CD4-positive, alpha-beta T cell treated with Interleukin-15 for 1 hour (primary cell): ENCODE data around the gene LDLRAD4.

ENCODE experiments used
- DNase-seq: peaks from one replicate; pipeline ENCODE4 v3.0.0-alpha.2; 2020

Gene LDLRAD4

GRCh38 chr18:13392899-13393298 is 174.3 kb downstream of the LDLRAD4 start:
- DNase-seq, result no peak

GRCh38 chr18:13393338-13393737 is 174.8 kb downstream of the LDLRAD4 start:
- no peak for DNase-seq

GRCh38 chr18:13394801-13395200 is 176.2 kb downstream of the LDLRAD4 start:
- no peak for DNase-seq

- no peak for DNase-seq
Measured at GRCh38 chr18:13395577-13395976, 177.0 kb downstream of the LDLRAD4 start.

DNA sequence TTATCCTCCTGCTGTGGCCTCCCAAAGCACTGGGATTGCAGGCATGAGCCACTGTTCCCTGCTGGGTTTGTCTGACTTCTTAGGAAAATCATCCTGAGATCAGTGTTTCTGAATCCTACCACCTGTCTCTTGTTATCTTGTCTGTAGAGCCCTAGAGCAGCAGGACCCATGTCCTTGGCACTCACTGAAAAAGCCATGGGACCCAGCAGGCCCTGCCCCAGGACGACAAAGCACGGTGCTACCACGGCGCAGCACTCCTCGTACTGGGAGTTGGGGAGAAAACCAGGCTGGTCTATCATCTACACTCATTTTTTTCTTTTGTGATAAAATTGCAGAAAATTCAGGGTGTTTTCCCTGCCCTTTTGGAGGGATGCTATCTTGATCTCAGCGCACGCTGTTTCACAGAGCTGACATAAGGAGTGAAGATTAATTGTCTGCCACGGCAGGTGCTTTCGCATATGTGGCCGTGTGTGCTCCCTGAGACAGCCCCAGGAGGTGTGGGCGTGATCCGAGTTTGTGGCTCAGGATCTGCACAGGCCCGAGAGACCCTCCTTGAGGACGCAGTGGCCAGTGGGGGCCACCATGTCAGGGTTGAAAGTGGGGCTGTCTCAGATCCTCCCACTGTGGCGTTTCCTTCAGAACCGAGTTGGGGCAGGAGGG is 179.1 kb downstream of the LDLRAD4 start:
- DNase-seq, result no peak

GRCh38 chr18:13398631-13399030 is 180.1 kb downstream of the LDLRAD4 start:
- DNase-seq, result no peak

GRCh38 chr18:13399511-13399910 is 181.0 kb downstream of the LDLRAD4 start:
- no peak for DNase-seq

GRCh38 chr18:13400636-13401315 is 182.2 kb downstream of the LDLRAD4 start:
- no peak for DNase-seq

GRCh38 chr18:13401404-13401803 is 182.8 kb downstream of the LDLRAD4 start:
- no peak for DNase-seq

- DNase-seq, result no peak
Measured at GRCh38 chr18:13401826-13402225, 183.3 kb downstream of the LDLRAD4 start.

GRCh38 chr18:13403786-13404549 is 185.4 kb downstream of the LDLRAD4 start:
- DNase-seq, result no peak

- DNase-seq, result no peak
Measured at GRCh38 chr18:13405305-13406038, 186.9 kb downstream of the LDLRAD4 start.

DNA sequence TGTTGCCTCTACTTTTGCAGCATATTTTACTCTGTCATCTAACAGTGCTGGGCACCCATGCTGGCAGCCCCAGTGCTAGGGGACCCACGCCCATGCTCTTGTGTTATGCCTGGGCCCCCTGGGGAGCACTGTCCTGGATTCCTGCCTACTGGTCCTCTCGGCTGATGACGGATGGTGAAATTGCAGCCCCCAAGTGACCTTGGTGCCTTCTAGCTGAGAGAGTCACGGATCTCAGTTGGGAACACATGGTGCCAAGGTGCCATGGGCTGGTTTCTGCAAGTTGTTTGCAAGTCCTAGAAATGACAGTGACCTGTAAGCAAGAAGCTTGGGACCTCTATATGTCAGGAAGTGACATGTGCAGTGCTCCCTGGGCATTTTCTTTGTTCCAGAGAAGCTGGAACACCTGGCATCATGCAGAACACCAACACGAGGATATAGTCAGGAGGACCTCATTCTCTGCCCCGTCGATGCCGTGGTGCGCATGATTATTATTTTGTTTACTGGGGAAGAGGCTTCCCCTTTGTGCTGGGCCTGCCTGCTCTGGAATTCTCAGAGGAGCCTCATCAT is 187.6 kb downstream of the LDLRAD4 start:
- DNase-seq, result no peak

DNA sequence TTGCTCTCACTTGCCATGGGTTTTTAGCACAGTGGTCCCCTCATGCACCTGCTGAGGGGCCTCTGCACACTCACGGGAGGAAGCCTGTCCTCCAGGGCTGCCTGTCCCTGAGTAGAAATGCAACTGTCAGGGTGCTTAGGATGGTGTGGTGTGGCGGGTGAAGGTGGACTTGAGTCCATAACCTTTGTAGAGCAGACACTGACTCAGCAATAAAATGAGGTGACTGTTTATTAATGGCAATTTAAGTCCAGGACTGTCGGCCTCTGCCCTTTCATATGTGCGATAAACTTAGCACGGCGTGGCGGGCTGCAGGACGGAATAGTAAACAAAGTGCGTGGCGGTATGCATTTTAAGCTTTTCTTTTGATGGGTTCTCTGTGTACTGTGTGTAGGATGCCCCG is 188.2 kb downstream of the LDLRAD4 start:
- DNase-seq, result no peak

- no peak for DNase-seq
Measured at GRCh38 chr18:13407484-13407883, 188.9 kb downstream of the LDLRAD4 start.

- no peak for DNase-seq
Measured at GRCh38 chr18:13409026-13409425, 190.5 kb downstream of the LDLRAD4 start.

- DNase-seq, result no peak
Measured at GRCh38 chr18:13409997-13410396, 191.4 kb downstream of the LDLRAD4 start.

DNA sequence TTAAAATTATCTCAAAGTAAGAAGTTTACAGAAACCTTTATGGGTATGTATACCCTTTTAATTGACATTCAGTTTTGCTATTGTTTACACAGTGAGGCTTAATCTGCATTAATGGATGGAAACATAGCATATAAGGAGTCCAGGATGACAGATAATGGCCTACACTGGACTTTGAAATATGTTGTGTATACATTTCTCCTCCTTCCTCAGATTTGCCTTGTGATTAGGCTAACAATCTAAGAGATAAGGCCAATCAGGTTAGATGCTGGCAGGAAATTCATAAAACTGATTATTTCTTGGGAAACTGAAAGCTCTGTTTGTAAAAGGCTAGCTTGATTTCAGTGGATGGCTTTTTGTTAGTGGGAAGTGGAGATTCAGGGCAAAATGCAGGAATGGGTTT is 191.9 kb downstream of the LDLRAD4 start:
- no peak for DNase-seq

DNA sequence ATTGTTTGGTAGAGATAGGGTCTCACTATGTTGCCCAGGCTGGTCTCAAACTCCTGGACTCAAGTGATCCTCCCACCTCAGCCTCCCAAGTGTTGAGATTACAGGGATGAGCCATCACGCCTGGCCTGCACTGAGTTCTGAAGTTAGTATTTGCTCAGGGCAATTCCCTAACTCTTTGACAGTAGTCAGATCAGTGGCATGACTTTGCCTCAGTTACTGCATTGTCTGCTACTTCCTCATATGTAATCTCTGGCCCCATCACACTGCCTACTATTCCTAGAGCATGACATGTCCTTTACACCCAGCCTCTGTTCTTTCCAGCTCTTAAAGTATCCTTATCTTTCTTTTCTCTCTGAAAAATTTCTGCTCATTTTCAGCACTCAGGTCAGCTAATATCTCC is 193.5 kb downstream of the LDLRAD4 start:
- DNase-seq, result no peak

DNA sequence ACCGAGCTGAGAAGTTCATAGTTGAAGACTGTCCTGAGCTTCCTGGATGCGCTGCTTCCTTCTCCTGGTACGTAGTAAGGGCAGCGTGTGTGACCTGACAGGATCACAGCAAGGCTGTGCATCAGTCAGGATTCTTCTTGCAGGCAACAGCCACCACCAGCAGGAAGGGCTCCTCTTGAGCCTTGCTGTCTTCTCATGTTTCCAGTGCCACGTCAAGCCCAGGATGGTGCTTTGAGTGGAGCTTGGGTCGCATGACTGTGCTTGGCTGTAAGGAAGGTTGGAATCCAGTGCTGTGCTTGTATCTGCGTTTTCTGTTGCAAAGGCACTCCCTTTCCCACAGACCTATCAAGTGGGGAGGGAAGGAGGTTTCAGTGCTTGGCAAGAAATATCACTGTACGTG is 194.3 kb downstream of the LDLRAD4 start:
- no peak for DNase-seq

- DNase-seq, result no peak
Measured at GRCh38 chr18:13414102-13414501, 195.5 kb downstream of the LDLRAD4 start.

- no peak for DNase-seq
Measured at GRCh38 chr18:13414521-13414920, 196.0 kb downstream of the LDLRAD4 start.

- no peak for DNase-seq
Measured at GRCh38 chr18:13415736-13416135, 197.2 kb downstream of the LDLRAD4 start.
